Neural crest cell (in vitro differentiated cells): ENCODE data around the gene BIRC6. TPM values are rescaled to one million over a fixed set of nuclear protein-coding genes. Genes with fewer than 3 reads are reported as not detected.

Experiments
- DNase-seq: peaks from one replicate; pipeline ENCODE4 v3.0.0; 2021; ENCODE audit warnings: low read depth, mixed read lengths, low spot score
- H3K27ac Mint-ChIP-seq: one replicate; pipeline ENCODE4 v1.8.0; 2021; ENCODE audit warnings: mild to moderate bottlenecking, mixed read lengths; ENCODE audit not compliant: unreplicated experiment
- H3K27me3 Mint-ChIP-seq: 2 replicates; pipeline ENCODE4 v1.8.0; 2021; ENCODE audit warnings: low read depth, mild to moderate bottlenecking, mixed read lengths
- H3K36me3 Mint-ChIP-seq: 2 replicates; pipeline ENCODE4 v1.8.0; 2021; ENCODE audit warnings: low read depth, mild to moderate bottlenecking, mixed read lengths
- H3K4me1 Mint-ChIP-seq: 2 replicates; pipeline ENCODE4 v1.8.0; 2021; ENCODE audit warnings: mixed read lengths
- H3K4me3 Mint-ChIP-seq: one replicate; pipeline ENCODE4 v1.8.0; 2021; ENCODE audit warnings: mild to moderate bottlenecking, mixed read lengths
- H3K9me3 Mint-ChIP-seq: 2 replicates; pipeline ENCODE4 v1.8.0; 2021; ENCODE audit warnings: mixed read lengths
- total RNA-seq: library from RNA; stranded (reverse); gene quantifications from 2 replicates; pipeline ENCODE4 v1.2.1, GENCODE V29; 2021
- TF ChIP-seq, protein P1 (sequence below): fragments of 200-600 bp; sonication (generic); conservative IDR thresholded peaks from 2 replicates; pipeline ENCODE4 v1.5.0; 2021; ENCODE audit warnings: antibody characterized with exemption, mild to moderate bottlenecking

BIRC6 gene
- total RNA-seq, 1 donor from 2014 or later: 76.8 TPM

DNA sequence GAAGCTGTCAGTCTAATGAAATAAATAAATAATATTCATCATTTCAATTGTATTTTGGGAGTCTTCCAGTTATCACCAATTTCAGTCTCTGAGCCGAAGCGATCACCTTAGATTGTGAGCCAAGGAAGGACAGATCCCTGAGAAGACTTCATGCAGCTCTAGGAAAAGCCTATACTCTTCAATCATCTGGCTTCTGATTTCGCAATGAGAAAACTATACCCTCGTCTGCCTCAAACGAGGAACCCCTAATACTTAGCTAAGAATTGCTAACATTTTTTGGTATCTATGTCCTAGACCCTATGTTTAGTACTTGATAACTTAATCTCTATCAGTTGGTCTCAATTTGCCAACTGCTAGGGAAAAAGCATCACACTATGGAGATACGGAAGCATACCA, 266.5 kb downstream of the BIRC6 start:
- Mint-ChIP-seq H3K36me3 (peaks cover 7% of the 10 kb centered on the region), H3K4me3 (peak overlapping the region; percentile 52), H3K9me3 (no peaks in the 10 kb centered on the region), H3K27me3 (peaks cover 18% of the 10 kb centered on the region), H3K27ac (no peak overlapping the region), H3K4me1 (peaks cover 9% of the 10 kb centered on the region)
- TF ChIP-seq, protein P1, sequence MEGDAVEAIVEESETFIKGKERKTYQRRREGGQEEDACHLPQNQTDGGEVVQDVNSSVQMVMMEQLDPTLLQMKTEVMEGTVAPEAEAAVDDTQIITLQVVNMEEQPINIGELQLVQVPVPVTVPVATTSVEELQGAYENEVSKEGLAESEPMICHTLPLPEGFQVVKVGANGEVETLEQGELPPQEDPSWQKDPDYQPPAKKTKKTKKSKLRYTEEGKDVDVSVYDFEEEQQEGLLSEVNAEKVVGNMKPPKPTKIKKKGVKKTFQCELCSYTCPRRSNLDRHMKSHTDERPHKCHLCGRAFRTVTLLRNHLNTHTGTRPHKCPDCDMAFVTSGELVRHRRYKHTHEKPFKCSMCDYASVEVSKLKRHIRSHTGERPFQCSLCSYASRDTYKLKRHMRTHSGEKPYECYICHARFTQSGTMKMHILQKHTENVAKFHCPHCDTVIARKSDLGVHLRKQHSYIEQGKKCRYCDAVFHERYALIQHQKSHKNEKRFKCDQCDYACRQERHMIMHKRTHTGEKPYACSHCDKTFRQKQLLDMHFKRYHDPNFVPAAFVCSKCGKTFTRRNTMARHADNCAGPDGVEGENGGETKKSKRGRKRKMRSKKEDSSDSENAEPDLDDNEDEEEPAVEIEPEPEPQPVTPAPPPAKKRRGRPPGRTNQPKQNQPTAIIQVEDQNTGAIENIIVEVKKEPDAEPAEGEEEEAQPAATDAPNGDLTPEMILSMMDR: no peak
- DNase-seq: no peak

GRCh38 chr2:32624812-32625211, 268.0 kb downstream of the BIRC6 start:
- Mint-ChIP-seq H3K36me3 (peaks cover 6% of the 10 kb centered on the region), H3K27ac (no peak overlapping the region), H3K27me3 (peaks cover 18% of the 10 kb centered on the region), H3K9me3 (no peaks in the 10 kb centered on the region), H3K4me3 (no peak overlapping the region), H3K4me1 (peaks cover 12% of the 10 kb centered on the region)
- TF ChIP-seq, protein P1: no peak
- no peak for DNase-seq

GRCh38 chr2:32626639-32627221, 269.9 kb downstream of the BIRC6 start:
- no peaks in the 10 kb centered on the region for H3K9me3 Mint-ChIP-seq
- H3K36me3 Mint-ChIP-seq: peaks cover 8% of the 10 kb centered on the region
- H3K4me1 Mint-ChIP-seq: peaks cover 12% of the 10 kb centered on the region
- peaks cover 18% of the 10 kb centered on the region for H3K27me3 Mint-ChIP-seq
- peak overlapping the region; percentile 97 for H3K4me3 Mint-ChIP-seq
- H3K27ac Mint-ChIP-seq: no peak overlapping the region
- DNase-seq: no peak
- TF ChIP-seq, protein P1: no peak

DNA sequence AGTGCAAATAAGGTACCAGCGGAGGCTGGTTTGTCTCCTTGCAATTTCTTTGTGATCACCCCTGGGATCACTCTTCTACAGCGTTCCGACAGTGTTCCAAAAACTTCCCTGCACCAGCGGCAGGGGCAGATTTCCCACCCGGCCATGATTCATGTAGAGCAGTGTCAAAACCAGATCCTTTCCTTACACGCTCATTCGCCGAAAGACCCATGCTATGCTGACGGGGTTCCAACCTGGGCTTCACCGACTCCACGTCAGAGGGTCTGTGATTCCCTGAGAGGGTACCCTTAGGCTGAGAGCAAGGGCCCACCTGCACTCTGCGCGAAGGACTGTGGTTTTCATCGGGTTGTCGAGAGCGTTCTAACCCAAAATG, 270.6 kb downstream of the BIRC6 start:
- Mint-ChIP-seq H3K4me1 (peaks cover 12% of the 10 kb centered on the region), H3K36me3 (peaks cover 8% of the 10 kb centered on the region), H3K27ac (peak overlapping the region; percentile 83), H3K9me3 (no peaks in the 10 kb centered on the region), H3K27me3 (peaks cover 18% of the 10 kb centered on the region), H3K4me3 (peak overlapping the region; percentile 97)
- DNase-seq: no peak
- TF ChIP-seq, protein P1: peak; percentile 44

GRCh38 chr2:32627814-32628579, 271.2 kb downstream of the BIRC6 start, which contains the start of gene TTC27:
Gene TTC27, plus strand, starts transcription at chr2:32628050. Its CDS starts 243 bp downstream, at chr2:32628293.
- TF ChIP-seq, protein P1: no peak
- Mint-ChIP-seq H3K4me1 (peaks cover 12% of the 10 kb centered on the region), H3K9me3 (no peaks in the 10 kb centered on the region), H3K4me3 (peak within 1 kb of the TSS; percentile 97), H3K36me3 (peaks cover 8% of the 10 kb centered on the region), H3K27me3 (peaks cover 18% of the 10 kb centered on the region), H3K27ac (peak within 1 kb of the TSS; percentile 83)
- peak; percentile 85 for DNase-seq
